Epithelial cell of prostate (primary cell): ENCODE results near the gene GAB1.

Source experiments
- DNase-seq: peaks from one replicate; pipeline ENCODE4 v3.0.0-alpha.2; 2011; ENCODE audit warnings: low read depth, low spot score
- H3K27ac ChIP-seq: fragments of 450-650 bp; 2 replicates; pipeline ENCODE4 v1.5.1; 2017; ENCODE audit warnings: mild to moderate bottlenecking

Gene GAB1

DNA sequence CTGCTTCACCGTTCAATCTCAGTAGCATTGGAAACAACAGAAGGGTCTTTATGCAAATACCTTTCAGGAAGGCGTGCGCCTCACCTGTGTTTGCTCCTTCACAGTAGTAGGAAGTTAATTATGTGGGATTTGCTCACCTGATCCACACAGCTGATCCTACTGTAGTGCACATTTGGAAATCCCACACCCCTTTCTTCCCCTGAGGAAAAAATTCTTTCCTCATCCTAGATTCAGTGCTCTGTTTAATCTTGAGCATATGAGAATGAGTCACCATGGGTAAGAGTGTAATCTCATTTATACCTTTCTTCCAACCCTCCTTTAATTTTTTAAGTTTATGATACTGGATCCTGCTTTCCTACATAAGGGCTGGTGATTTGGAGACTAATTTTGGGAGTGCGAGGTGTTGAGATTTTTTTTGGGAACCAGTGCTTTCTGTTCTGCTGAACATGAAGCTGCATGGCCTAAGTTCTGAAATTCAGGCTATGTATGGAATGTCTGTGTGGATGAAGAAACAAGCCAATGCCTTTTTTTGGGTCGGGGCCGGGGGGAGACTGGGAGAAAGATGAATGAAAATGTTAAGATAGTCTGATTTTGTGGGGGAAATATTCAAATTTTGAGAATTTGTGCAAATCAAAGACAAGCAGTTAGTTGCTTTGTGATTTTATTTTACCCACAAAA, 19.0 kb downstream of the GAB1 start:
- DNase-seq, result peak; percentile 44
- peak overlapping the region; percentile 97 for H3K27ac ChIP-seq

DNA sequence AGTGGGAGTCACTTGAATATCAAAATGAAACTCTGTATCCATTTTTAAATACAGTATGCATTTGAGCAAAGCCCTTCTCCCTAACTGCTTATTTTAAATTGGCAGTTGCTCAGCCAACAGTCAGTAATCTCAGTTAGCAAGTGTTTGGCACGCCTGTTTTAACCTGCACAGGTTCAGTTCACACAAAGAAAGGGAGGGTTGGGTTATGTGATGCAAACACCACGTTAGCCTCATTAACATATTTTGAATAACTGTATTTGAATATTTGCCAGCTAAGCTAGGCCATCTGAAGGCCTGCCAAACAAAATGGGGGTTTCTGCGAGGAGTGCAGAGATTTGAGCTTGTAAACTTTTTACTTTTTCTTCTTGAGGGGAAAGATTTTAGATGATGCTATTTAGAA, 19.8 kb downstream of the GAB1 start:
- peak overlapping the region; percentile 97 for H3K27ac ChIP-seq
- peak; percentile 73 for DNase-seq

DNA sequence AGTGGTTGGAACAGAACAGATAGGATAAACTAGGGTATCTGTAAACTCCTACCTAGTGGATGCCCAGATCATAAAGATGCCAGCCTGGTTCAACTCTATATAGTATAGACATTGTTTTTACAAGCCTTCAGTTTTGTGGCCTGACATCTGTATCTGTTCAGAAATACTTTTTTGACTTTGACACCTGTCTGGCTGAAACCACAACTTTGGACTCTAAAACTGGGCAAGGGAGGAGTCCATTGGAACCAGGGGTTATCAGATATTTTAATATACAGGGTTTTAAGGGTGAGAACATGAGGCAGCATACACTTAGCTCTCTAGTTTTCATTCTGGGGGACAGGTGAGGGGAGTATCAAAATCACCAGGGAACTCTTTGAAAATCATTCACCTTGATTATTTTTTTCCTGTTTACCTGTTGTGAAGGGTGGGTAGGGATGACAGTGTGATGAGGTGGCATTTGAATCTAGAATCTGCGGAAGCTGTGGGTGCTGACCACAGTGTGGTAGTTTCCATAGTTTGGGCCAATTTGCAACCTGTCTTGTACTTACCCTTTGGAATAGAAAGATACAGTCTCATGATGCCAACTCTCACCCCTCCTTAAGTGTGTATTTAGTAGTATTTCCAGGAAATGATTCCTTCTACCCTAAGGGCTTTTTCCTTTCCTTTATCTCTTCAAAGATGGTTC, 20.6 kb downstream of the GAB1 start:
- DNase-seq, result peak; percentile 68

DNA sequence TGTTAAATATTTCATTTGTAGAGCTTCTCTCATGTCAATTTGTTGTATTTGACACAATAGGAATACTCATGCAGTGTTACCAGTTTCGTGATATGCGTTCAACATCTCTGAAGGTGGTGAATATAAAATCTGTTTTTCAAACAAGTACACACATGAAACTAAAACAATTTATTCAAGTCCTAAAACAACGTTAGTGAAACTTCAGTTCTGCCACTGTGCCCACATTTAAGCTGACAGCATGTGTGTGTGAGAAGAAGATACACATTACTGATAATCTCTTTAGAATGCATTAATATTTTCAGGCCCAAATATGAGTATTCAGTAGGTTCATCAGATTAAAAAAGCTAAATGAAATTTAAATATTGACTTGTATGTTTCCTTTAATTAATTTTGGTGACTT, 21.7 kb downstream of the GAB1 start:
- no peak for DNase-seq
- H3K27ac ChIP-seq, result peak overlapping the region; percentile 97

More for the DNA sequence above, 20.6 kb downstream of the GAB1 start:
- H3K27ac ChIP-seq, result peak overlapping the region; percentile 97

DNA sequence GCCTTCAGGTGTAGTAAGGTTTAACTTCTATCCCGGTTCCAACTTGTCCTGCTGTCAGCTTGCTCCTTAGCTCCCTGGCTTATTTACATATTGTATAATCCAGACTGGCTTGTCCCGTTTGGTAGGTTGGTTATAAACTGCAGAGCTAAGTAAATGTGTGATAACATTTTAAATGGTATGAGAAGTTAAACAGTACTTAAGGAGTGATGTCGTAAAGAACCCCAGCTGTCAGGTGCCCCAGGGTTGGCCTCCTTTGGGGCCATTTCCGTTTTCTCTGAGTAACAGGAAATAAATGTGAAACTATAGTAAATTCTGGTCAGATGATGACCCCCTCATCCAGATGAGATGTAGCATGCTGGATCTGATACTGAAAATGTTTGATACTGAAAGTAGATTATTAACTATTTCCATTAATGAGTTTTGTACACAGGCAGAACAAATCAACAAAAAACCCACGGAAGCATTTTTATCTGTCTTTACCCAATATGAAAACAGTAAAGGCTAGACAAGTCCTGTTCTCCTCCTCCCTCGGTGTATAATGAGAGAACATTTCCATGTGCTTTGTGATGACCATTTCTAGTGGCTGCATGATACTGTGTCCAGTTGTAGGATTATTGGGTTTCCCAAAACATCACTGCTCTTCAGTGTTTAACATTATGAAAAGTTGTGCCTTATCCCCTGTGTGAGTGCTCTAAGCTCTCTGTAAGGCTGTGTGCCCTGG, 22.4 kb downstream of the GAB1 start:
- DNase-seq, result peak; percentile 90
- peak overlapping the region; percentile 97 for H3K27ac ChIP-seq

DNA sequence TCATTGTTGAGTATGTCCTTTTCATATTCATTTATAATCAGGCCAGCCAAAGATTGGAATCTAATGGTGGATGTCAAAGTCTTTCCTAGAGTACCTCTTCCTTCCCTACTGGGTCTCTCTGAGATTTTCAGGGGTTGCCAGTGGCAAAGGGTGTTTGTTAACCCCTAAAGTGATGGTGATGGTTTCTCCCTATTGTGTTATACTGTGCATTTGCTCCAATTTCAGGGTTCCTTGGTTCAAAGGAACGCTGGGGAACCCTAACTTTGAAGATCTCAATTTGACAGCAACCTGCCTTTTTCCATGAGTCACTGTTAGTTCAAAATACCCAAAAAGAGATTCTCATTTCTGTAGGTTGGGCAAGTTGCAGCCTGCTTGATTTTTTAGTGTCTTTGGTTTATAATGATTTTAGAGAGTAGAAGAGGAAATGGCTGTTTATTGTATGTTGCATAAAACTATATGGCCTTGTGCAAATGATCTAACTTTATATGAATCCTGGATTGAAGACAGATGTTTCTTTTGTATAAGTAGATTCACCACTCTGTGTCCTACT, 23.0 kb downstream of the GAB1 start:
- peak; percentile 40 for DNase-seq
- H3K27ac ChIP-seq, result peak overlapping the region; percentile 97

DNA sequence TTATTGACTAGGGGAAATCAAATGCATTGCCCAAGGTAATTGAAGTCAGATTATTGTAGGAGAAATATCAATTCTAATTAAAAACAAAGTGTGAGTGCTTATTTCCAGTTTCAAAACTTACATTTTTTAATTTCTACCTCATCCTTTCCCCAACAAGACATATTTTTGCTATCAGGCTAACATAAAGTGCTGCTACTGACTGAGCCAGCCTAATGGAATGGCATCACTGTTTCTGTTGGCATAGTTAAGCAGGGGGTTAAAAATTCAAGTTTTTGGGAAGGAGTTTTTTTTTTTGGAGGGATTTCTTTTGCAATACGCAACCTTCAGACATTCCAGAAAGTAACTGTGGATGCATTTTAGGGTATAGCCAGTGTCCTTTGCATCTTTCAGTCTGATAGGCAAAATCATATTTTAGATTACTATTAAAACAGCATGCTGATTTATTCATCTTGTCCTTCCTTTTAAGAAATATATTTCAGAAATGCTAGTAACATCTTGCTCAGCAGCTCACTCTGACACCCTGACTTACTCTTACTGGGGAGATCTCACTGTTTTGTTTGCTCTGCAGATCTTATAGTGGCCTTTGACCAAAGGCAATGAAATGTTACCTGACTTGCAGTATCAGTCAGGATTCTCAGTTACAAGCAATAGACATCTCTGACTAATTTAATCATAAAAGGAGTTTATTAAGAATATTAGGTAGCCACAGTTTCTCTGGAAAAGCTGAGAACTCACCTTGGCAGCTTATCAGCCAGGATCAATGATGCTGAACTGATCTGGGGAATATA, 24.4 kb downstream of the GAB1 start:
- no peak for DNase-seq
- peak overlapping the region; percentile 97 for H3K27ac ChIP-seq

DNA sequence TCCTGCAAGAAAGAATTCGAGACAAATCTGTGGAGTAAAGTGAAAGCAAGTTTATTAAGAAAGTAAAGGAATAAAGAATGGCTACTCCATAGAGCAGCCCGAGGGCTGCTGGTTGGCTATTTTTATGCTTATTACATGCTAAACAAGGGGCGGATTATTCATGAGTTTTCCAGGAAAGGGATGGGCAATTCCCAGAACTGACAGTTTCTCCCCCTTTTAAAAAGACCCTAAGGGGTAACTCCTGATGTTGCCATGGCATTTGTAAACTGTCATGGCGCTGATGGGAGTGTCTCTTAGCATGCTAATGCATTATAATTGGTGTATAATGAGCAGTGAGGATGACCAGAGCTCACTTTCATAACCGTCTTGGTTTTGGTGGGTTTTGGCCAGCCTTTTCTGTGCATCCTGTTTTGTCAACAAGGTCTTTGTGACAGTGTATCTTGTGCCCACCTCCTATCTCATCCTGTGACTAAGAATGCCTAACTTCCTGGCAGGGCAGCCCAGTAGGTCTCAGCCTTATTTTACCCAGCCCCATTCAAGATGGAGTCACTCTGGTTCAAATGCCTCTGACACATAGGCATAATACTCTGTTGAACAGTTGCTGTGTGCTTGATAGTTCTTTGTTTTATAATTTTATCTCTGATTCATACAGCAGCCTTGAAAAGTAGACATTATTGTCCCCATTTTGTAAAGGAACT, 25.8 kb downstream of the GAB1 start:
- H3K27ac ChIP-seq, result no peak overlapping the region

DNA sequence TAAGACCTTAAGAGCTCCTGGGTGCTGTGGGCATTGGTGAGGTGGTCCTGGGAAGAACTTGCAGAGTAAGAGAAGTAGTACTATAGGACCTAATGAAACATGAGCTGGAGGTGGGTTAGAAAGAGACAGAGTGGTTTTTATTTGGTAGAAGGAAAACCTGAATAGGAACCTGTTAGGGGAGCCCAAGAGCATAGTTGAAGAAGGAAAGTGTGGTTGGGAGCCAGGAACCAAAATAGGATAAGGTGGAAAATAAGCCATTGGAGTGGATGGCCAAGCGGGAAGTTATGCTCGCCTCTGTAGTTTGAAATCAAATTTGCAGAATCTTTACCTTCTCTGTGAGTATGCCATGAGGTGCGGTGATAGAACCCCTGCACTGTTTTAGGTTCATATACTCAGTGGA, 26.7 kb downstream of the GAB1 start:
- no peak overlapping the region for H3K27ac ChIP-seq
- DNase-seq, result no peak

More for the DNA sequence above, 25.8 kb downstream of the GAB1 start:
- no peak for DNase-seq

DNA sequence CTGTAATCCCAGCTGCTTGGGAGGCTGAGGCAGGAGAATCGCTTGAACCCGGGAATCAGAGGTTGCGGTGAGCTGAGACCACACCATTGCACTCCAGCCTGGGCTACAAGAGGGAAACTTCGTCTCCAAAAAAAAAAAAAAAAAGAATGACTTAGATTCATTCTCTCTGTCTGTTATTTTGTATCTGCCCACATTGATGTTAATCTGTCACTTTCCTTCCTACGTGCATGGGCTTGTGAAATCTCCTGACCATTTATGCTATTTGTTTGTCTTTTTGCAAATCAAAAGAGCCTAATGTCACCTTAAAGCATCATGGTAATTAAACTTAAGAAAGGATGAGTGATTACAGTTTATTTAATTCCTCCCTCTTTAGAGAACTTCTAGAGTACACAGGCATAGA, 27.4 kb downstream of the GAB1 start:
- H3K27ac ChIP-seq, result no peak overlapping the region
- no peak for DNase-seq

DNA sequence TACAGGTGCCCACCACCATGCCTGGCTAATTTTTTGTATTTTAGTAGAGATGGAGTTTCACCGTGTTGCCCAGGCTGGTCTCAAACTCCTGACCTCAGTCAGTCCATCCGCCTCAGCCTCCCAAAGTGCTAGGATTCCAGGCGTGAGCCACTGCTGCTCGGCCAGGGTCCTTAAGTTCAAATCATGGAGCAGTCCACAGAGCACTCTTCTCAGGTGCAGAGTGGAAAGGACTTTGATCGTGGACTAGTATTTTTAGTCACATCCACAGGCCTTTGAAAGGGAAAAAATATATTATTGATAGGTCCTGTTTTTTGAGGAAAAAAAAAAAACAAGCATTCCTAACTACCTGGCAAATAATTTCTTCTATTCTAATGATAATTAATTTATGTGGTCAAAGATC, 31.2 kb downstream of the GAB1 start:
- DNase-seq, result no peak
- H3K27ac ChIP-seq, result no peak overlapping the region

DNA sequence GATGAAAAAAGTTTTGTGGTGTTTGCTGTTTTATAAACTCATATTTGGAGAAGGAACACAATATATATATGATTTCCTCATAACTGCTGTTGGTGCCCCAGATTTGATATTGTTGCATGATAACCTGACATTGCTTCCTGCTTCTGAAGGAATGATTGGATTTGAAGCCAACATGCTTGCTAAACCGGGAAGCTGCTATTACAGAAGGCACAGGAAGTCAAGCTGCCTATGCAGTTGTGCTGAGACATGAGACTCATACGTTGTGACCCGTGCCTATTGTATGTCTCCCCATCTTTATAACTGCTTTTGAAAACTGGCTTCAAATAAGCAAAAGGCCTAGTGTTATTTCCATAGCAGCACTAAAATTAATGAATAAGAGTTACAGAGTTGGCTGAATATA, 32.9 kb downstream of the GAB1 start:
- DNase-seq, result no peak
- no peak overlapping the region for H3K27ac ChIP-seq

DNA sequence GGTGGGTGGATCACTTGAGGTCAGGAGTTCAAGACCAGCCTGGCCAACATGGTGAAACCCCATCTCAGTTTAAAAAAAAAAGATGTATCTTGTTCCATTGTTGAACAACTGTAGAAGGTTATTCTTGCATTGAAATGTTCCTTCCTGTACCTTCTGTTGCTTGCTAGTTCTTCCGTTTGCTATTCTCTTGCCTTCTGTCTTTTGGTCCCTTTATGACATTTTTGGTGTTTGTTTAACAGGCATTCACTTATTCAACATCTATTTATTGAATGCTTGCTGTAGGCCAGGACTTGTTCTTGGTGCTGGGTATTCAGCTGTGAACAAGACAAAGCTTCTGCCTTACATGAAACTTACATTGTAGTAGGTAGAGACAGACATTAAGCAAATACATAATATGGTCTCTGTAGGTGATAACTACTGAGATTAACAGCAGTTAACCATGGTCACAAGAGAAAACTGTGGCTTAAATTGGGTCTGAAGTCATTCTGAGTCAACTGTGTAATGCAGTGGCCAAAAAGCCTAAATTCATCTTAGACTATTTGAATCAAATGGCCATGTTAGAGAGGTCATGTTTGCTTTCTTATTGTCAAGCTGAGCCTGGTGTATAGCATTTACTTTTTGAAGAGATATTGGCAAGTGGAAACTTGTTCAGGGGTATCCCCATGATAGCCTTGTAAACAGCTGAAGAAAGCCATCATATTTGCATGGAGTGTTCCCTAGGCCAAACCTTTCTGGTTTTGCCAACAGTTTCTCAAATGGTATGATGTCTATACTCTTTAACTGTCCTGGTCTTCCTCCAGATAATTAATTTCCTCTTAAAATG, 35.6 kb downstream of the GAB1 start:
- no peak for DNase-seq
- H3K27ac ChIP-seq, result no peak overlapping the region

DNA sequence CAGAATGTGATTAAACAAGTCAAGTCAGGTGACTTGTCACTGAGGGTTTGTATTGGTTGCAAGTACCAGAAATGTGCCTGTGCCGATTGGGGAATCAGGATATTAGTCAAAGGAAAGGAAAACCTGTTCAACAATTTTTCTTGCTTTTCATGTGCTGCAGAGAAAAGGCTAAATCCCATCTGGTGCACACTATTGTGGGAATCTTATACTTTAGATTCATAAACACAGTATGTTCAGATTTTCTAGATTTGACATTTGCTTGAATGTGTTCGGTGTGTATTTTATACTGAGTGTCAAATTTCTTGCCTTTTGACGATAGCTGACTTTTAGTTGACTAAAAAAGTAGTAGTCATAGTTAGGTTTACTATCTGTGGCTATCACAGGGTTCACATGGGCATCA, 37.6 kb downstream of the GAB1 start:
- no peak for DNase-seq
- no peak overlapping the region for H3K27ac ChIP-seq

DNA sequence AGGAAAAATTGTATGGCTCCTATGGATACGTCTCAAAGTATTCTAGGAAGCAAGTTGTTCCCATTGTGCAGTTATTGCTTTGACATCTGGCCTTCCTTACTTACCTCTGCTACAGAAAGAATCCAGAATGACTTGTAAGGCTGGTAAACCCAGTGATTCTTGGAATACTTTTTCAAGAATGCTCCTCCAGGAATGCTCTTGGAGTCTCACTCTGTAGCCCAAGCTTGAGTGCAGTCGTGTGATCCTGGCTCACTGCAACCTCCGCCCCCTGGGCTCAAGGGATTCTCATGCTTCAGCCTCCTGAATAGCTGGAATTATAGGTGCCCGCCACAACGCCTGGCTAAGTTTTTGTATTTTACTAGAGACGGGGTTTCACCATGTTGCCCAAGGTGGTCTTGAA, 38.1 kb downstream of the GAB1 start:
- H3K27ac ChIP-seq, result no peak overlapping the region
- no peak for DNase-seq

DNA sequence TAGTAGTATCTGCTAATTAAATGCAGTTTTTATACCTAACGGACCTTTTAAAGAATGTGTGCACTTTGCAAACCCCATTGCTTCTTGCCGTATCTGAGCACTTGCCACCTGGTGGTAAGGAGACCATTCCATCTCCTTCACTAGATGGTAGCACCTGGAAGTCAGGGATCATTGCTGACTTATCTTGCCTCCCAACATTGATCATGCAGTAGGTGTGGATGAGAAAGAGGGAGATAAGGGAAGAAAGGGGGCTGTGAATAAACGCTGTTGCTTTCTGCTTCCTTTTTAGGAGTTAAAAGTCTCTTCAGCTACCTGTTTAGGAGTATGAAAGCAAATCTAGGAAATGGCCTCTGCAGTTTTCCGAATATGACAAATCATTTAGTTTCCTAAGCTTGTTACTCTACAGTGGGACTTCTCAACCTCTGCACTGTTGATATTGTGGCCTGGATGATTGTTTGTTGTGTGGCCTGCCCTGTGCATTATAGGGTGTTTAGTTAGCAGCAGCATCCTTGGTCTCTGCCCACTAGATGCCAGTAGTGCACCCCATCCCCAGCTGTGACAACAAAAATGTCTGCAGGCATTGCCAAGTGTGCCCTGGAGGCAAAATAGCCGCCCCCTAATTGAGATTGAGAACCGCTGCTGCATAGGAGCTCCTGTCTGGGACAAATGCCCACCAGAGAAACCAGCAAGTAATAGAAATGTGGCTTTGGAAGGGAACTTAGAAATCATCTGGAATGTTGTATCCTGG, 38.8 kb downstream of the GAB1 start:
- no peak overlapping the region for H3K27ac ChIP-seq
- DNase-seq, result no peak

DNA sequence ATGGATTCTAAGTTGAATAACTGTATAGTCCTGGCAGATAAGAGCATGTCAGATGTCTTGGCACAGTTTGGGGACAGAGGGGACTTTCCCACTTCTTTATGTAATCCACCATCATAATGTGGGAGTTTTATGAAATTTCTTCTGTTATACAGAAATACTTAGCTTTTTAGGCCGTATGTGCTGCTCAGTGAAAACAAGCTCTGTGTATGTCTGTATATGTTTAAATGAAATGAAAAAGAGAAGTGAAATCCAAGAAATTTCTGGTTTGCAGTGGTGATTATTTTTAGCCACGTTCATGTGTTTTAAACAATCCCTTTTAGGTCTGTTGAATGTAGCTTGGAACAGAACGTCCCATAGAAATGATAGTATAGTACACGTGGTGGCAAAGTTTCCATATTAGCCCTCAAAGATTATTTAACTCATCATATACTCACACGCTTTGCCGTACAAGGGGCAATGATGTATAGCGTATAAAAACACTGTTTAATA, 41.0 kb downstream of the GAB1 start:
- H3K27ac ChIP-seq, result no peak overlapping the region
- no peak for DNase-seq

DNA sequence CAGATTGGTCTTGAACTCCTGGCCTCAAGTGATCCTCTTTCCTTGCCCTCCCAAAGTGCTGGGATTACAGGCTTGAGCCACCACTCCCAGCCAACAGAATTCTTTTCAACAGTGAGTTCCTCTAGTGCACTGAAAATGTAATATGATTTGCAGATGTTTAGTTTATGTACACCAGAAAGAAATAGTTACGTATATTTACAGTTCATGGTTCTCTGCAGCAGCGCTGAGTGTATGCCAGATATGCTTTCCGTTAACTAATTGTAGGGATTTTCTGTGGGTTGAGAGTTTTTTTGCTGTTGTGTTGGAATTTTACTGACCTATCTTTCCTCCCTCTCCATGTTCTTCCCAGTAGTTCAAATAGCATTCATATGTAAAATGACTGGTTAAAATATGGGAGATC, 44.0 kb downstream of the GAB1 start:
- DNase-seq, result no peak
- H3K27ac ChIP-seq, result no peak overlapping the region
